T47D (cell line): ENCODE measurements around the gene SLAIN1.

Experiments used
- DNase-seq, 2 experiments: peaks; one replicate each; pipeline versions ENCODE4 v3.0.0 to v3.0.0-alpha.2; 2011 to 2012; ENCODE audit warnings: low read depth in 1 of 2, low spot score in 1 of 2
- JUND ChIP-seq: IDR thresholded peaks from 2 replicates; pipeline ENCODE4 v1.6.1; 2012; ENCODE audit warnings: low read depth
- in situ Hi-C: cut with HindIII; loops from 2 replicates; pipeline ENCODE4 v1.10.0; 2016; ENCODE audit warnings: low sequenced_read_pairs, low pct_unique_long_range_greater_than_20kb

SLAIN1 gene

GRCh38 chr13:77786695-77787287 is 89.3 kb downstream of the SLAIN1 start:
- in situ Hi-C loops, result no loop called here
- no peak for TF ChIP-seq JUND

DNA sequence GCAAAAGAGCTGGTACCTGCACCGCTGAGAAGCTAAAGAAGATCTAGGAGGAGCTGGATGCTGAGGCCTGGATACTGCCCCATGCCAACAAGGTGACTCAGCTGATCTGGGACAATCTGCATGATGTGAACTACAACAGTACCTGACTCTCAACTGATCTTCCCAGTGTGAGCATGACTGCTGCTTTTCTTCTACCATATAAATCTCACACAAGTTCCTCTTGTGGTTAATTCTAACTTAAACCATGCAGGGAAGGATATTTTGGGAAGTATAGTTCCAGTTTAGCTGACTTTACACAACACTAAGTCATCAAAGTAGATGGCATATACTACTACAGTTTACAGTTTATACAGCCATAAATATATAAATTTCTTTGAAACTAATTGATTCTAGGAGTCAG is 91.9 kb downstream of the SLAIN1 start:
- no peak for TF ChIP-seq JUND
- in situ Hi-C loops, result no loop called here

More at GRCh38 chr13:77786695-77787287, 89.3 kb downstream of the SLAIN1 start:
- DNase-seq, result no peak

GRCh38 chr13:77800219-77800618 is 102.7 kb downstream of the SLAIN1 start:
- in situ Hi-C loops, result no loop called here
- DNase-seq, result no peak
- TF ChIP-seq JUND, result no peak

More for the DNA sequence above, 91.9 kb downstream of the SLAIN1 start:
- no peak for DNase-seq

- in situ Hi-C loops, result no loop called here
- no peak for DNase-seq
- TF ChIP-seq JUND, result no peak
These were observed 109.0 kb downstream of the SLAIN1 start for GRCh38 chr13:77806518-77806917.

DNA sequence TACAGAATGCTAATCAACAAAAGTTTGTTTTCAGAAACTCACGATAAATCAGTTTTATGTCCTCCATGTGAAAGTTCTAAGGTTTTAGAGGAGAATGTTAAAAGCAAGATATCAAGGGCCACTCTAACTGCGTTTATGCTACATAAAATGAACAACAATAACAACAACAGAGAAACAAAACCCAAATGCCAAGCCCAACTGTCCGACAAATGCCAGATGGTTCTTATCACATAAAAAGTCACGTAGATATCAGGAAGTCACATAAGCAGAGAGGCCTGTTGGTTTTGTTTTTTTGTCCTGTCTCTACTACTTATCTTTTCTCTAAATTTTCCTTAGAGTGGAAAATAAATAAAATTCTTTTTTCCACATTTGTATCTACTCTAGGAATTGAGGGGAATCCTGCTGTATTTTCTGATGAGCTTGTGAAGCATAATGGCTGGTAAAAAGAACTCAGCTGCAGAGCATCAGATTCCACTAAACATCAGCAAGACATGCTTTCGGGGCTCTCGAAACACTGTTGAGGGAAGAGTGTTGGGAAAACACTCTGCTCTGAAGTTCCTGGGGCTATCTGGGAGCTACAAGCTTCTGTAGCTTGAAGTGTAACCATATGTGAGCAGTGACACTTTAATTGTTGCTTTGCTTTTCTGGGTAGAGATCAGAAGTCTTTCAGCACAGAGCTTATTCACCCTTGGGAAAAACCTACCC is 110.1 kb downstream of the SLAIN1 start:
- in situ Hi-C loops, result no loop called here
- no peak for TF ChIP-seq JUND
- no peak for DNase-seq

GRCh38 chr13:77810430-77810829 is 112.9 kb downstream of the SLAIN1 start:
- in situ Hi-C loops, result no loop called here
- TF ChIP-seq JUND, result no peak
- DNase-seq, result peak in 1 of 2 experiments; percentile 4

DNA sequence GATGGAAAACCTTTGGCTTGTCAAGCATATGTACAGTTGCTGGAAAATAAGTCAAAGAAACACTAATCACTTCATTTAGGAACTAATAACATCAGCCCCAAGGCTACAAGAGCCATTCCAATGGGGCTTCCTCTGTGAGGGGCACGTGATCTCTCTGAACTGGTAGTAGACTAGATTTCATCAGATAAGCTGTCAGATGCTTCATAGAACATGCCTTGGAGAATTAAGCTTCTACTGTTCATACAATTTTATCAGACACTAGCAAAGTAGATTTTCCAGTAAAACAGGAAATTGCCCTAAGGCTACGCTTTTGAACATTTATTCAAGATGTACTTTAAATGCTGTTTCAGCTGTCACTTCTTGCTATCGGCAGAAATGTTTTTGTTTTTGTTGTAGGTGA is 113.4 kb downstream of the SLAIN1 start:
- in situ Hi-C loops, result no loop called here
- DNase-seq, result peak in 1 of 2 experiments; percentile 24
- TF ChIP-seq JUND, result no peak

GRCh38 chr13:77811381-77811780 is 113.9 kb downstream of the SLAIN1 start:
- no peak for TF ChIP-seq JUND
- no peak for DNase-seq
- in situ Hi-C loops, result no loop called here

DNA sequence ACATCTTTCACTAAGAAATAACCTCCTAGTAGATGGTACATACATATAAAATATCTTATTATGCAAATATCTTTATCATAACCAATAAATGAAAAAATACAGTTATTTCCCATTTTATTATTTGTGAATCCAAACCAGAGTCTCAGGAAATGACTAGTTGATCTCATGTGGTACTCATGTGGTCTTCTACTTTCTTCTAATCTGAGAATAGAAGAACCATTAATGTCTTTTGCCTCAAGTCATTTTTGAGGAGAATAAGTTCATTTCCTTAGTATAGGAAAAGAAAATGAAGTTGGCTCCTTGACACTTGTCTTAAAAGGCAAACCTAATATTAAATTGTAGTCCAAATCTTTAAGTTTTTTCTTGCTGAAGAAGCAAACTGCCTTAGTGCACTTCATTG is 114.5 kb downstream of the SLAIN1 start:
- no peak for TF ChIP-seq JUND
- in situ Hi-C loops, result no loop called here
- DNase-seq, result no peak
